Activated T-cell treated with anti-CD3 and anti-CD28 coated beads, Interleukin-2, amount 50 U/mL, for 24 hours (primary cell): ENCODE data around the gene SIX3.
A peak's percentile ranks its signal among the peaks of the same experiment; 100 is the strongest.

Source experiments
- DNase-seq: peaks from one replicate; pipeline ENCODE4 v3.0.0-alpha.2; 2020
- H3K27ac Mint-ChIP-seq: 2 replicates; pipeline ENCODE4 v1.8.0; 2020; ENCODE audit warnings: mild to moderate bottlenecking, mixed read lengths
- H3K27me3 Mint-ChIP-seq: 2 replicates; pipeline ENCODE4 v1.8.0; 2020; ENCODE audit warnings: mixed read lengths
- H3K36me3 Mint-ChIP-seq: 2 replicates; pipeline ENCODE4 v1.8.0; 2020; ENCODE audit warnings: low read depth, mixed read lengths
- H3K4me1 Mint-ChIP-seq: 2 replicates; pipeline ENCODE4 v1.8.0; 2020; ENCODE audit warnings: low read depth, mixed read lengths
- H3K4me3 Mint-ChIP-seq: 2 replicates; pipeline ENCODE4 v1.8.0; 2020; ENCODE audit warnings: mild to moderate bottlenecking, moderate library complexity, mixed read lengths
- H3K9me3 Mint-ChIP-seq: 2 replicates; pipeline ENCODE4 v1.8.0; 2020; ENCODE audit warnings: mixed read lengths

The SIX3 gene

GRCh38 chr2:44941551-44942234 is at the start of gene SIX3:
Gene SIX3, plus strand, starts transcription at chr2:44941702. Its CDS starts 403 bp downstream, at chr2:44942105.
- peak; percentile 59 for DNase-seq
- Mint-ChIP-seq H3K4me3 (peak within 1 kb of the TSS; percentile 67), H3K36me3 (no peaks in the 10 kb centered on the region), H3K27ac (no peak within 1 kb of the TSS), H3K27me3 (peaks cover 88% of the 10 kb centered on the region), H3K4me1 (peaks cover 56% of the 10 kb centered on the region), H3K9me3 (no peaks in the 10 kb centered on the region)

- peaks cover 40% of the 10 kb centered on the region for H3K27me3 Mint-ChIP-seq
- H3K9me3 Mint-ChIP-seq: peaks cover 16% of the 10 kb centered on the region
- no peaks in the 10 kb centered on the region for H3K36me3 Mint-ChIP-seq
- H3K4me1 Mint-ChIP-seq: peaks cover 12% of the 10 kb centered on the region
- H3K4me3 Mint-ChIP-seq: no peak overlapping the region
- DNase-seq: no peak
- H3K27ac Mint-ChIP-seq: peak overlapping the region; percentile 26
Observed at GRCh38 chr2:44894058-44894457, 47.4 kb upstream of the SIX3 start.

GRCh38 chr2:44895061-44895460 is 46.4 kb upstream of the SIX3 start:
- H3K27me3 Mint-ChIP-seq: peaks cover 48% of the 10 kb centered on the region
- H3K27ac Mint-ChIP-seq: no peak overlapping the region
- H3K9me3 Mint-ChIP-seq: peaks cover 16% of the 10 kb centered on the region
- DNase-seq: no peak
- peaks cover 12% of the 10 kb centered on the region for H3K4me1 Mint-ChIP-seq
- no peak overlapping the region for H3K4me3 Mint-ChIP-seq
- H3K36me3 Mint-ChIP-seq: no peaks in the 10 kb centered on the region

GRCh38 chr2:44897406-44897805 is 44.1 kb upstream of the SIX3 start:
- Mint-ChIP-seq H3K27ac (no peak overlapping the region), H3K4me1 (peaks cover 12% of the 10 kb centered on the region), H3K27me3 (peaks cover 63% of the 10 kb centered on the region), H3K36me3 (no peaks in the 10 kb centered on the region), H3K4me3 (no peak overlapping the region), H3K9me3 (peaks cover 7% of the 10 kb centered on the region)
- DNase-seq: no peak

GRCh38 chr2:44902217-44903137 is 39.0 kb upstream of the SIX3 start:
- H3K27ac Mint-ChIP-seq: no peak overlapping the region
- H3K27me3 Mint-ChIP-seq: peaks cover 62% of the 10 kb centered on the region
- H3K4me3 Mint-ChIP-seq: no peak overlapping the region
- no peaks in the 10 kb centered on the region for H3K9me3 Mint-ChIP-seq
- no peaks in the 10 kb centered on the region for H3K4me1 Mint-ChIP-seq
- DNase-seq: no peak
- no peaks in the 10 kb centered on the region for H3K36me3 Mint-ChIP-seq

- Mint-ChIP-seq H3K36me3 (no peaks in the 10 kb centered on the region), H3K27ac (no peak overlapping the region), H3K9me3 (peaks cover 1% of the 10 kb centered on the region), H3K27me3 (peaks cover 52% of the 10 kb centered on the region), H3K4me3 (no peak overlapping the region), H3K4me1 (no peaks in the 10 kb centered on the region)
- no peak for DNase-seq
Observed at GRCh38 chr2:44904578-44904977, 36.9 kb upstream of the SIX3 start.

GRCh38 chr2:44906972-44907371 is 34.5 kb upstream of the SIX3 start:
- H3K4me1 Mint-ChIP-seq: no peaks in the 10 kb centered on the region
- H3K4me3 Mint-ChIP-seq: no peak overlapping the region
- H3K9me3 Mint-ChIP-seq: peaks cover 13% of the 10 kb centered on the region
- no peak overlapping the region for H3K27ac Mint-ChIP-seq
- H3K27me3 Mint-ChIP-seq: peaks cover 33% of the 10 kb centered on the region
- no peaks in the 10 kb centered on the region for H3K36me3 Mint-ChIP-seq
- no peak for DNase-seq

GRCh38 chr2:44909831-44910230 is 31.7 kb upstream of the SIX3 start:
- no peak overlapping the region for H3K27ac Mint-ChIP-seq
- peaks cover 27% of the 10 kb centered on the region for H3K27me3 Mint-ChIP-seq
- peaks cover 13% of the 10 kb centered on the region for H3K9me3 Mint-ChIP-seq
- H3K36me3 Mint-ChIP-seq: no peaks in the 10 kb centered on the region
- no peaks in the 10 kb centered on the region for H3K4me1 Mint-ChIP-seq
- no peak overlapping the region for H3K4me3 Mint-ChIP-seq
- no peak for DNase-seq

- H3K4me1 Mint-ChIP-seq: no peaks in the 10 kb centered on the region
- no peak for DNase-seq
- H3K27ac Mint-ChIP-seq: no peak overlapping the region
- H3K4me3 Mint-ChIP-seq: no peak overlapping the region
- peaks cover 13% of the 10 kb centered on the region for H3K27me3 Mint-ChIP-seq
- peaks cover 13% of the 10 kb centered on the region for H3K9me3 Mint-ChIP-seq
- no peaks in the 10 kb centered on the region for H3K36me3 Mint-ChIP-seq
Observed at GRCh38 chr2:44912660-44913059, 28.8 kb upstream of the SIX3 start.

GRCh38 chr2:44916291-44916690 is 25.2 kb upstream of the SIX3 start:
- peaks cover 2% of the 10 kb centered on the region for H3K4me1 Mint-ChIP-seq
- H3K9me3 Mint-ChIP-seq: peaks cover under 1% of the 10 kb centered on the region
- no peak overlapping the region for H3K4me3 Mint-ChIP-seq
- no peak for DNase-seq
- no peak overlapping the region for H3K27ac Mint-ChIP-seq
- H3K36me3 Mint-ChIP-seq: no peaks in the 10 kb centered on the region
- H3K27me3 Mint-ChIP-seq: peaks cover 41% of the 10 kb centered on the region

- peaks cover 56% of the 10 kb centered on the region for H3K27me3 Mint-ChIP-seq
Observed at GRCh38 chr2:44918095-44918775, 23.3 kb upstream of the SIX3 start.

GRCh38 chr2:44920751-44921150 is 20.8 kb upstream of the SIX3 start:
- Mint-ChIP-seq H3K4me1 (peaks cover 2% of the 10 kb centered on the region), H3K27me3 (peaks cover 82% of the 10 kb centered on the region), H3K27ac (no peak overlapping the region), H3K9me3 (no peaks in the 10 kb centered on the region), H3K36me3 (no peaks in the 10 kb centered on the region), H3K4me3 (no peak overlapping the region)
- no peak for DNase-seq

More at GRCh38 chr2:44918095-44918775, 23.3 kb upstream of the SIX3 start:
- Mint-ChIP-seq H3K4me3 (no peak overlapping the region), H3K36me3 (no peaks in the 10 kb centered on the region), H3K27ac (no peak overlapping the region), H3K4me1 (peaks cover 2% of the 10 kb centered on the region), H3K9me3 (no peaks in the 10 kb centered on the region)
- no peak for DNase-seq

- Mint-ChIP-seq H3K36me3 (no peaks in the 10 kb centered on the region), H3K4me3 (no peak overlapping the region), H3K27me3 (peaks cover 90% of the 10 kb centered on the region), H3K27ac (no peak overlapping the region), H3K4me1 (peaks cover 2% of the 10 kb centered on the region), H3K9me3 (no peaks in the 10 kb centered on the region)
- no peak for DNase-seq
Observed at GRCh38 chr2:44922776-44923175, 18.7 kb upstream of the SIX3 start.

- Mint-ChIP-seq H3K36me3 (no peaks in the 10 kb centered on the region), H3K9me3 (no peaks in the 10 kb centered on the region), H3K27ac (no peak overlapping the region), H3K4me3 (no peak overlapping the region), H3K4me1 (peaks cover 12% of the 10 kb centered on the region), H3K27me3 (peaks cover 84% of the 10 kb centered on the region)
- no peak for DNase-seq
Observed at GRCh38 chr2:44925561-44926136, 15.9 kb upstream of the SIX3 start.
